HG02798 (cell line): ENCODE data around the gene G6PC1.
"Not testable (repeated sequence)": the region's sequence is repeated elsewhere in the genome, so short reads cannot be mapped to it uniquely, and the experiment has no call there.

Experiments
- ATAC-seq: cut with Tn5 transposase; IDR thresholded peaks from one replicate; pipeline ENCODE4 v1.9.1; 2021; ENCODE audit warnings: mild to moderate bottlenecking; ENCODE audit not compliant: unreplicated experiment, poor library complexity

Gene G6PC1

GRCh38 chr17:42898147-42898811 is 2.3 kb upstream of the G6PC1 start:
- ATAC-seq = no peak

GRCh38 chr17:42899981-42900380 is 618 bp upstream of the G6PC1 start:
- ATAC-seq = not testable (repeated sequence)

DNA sequence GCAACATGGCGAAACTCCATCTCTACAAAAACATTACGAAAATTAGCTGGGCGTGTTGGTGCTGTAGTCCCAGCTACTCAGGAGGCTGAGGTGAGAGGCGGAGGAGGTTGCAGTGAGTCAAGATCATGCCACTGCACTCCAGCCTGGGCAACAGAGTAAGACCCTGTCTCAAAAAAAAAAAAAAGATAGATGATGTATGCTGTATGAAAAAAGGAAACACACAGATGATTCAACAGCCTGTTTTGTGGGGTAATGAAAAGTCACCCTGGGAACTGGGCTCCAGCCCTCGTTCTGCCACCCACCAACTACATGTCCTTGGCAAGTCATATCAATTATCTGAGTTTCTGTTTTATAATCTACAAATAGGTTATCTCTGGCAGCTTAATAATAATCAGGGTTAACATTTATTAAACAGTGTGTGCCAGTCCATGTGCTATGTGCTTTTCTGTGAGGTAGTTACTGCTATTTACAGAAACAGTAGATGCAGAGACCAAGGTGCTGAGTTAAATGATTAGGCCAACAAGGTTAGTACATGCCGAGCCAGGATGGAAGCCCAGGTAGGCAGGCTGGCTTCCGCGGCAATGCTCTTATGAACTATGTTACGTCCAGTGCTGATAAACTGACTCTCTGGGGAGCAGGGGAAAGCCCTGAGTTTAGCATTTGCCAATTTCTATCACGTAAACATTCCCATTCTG is 1.1 kb downstream of the G6PC1 start:
- ATAC-seq = no peak

DNA sequence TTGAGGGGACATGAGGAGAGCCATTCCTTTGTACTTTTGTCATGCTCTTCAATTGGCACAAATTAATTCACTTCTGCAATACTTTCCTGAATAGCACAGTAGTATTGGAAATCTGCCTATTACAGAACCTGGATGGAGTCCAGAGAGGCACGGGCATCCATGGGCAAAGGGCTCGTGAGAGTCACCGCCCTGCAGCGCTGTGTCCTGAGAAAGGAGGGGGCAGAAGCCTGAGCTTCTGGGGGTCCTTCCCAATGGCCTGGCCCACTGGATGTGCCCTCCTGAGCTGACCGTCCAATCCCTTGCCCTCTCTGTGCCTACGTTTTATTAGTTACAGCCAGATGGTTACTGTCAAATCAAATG is 3.5 kb downstream of the G6PC1 start:
- ATAC-seq = no peak

- no peak for ATAC-seq
These were observed 6.3 kb downstream of the G6PC1 start for GRCh38 chr17:42906772-42907446.

DNA sequence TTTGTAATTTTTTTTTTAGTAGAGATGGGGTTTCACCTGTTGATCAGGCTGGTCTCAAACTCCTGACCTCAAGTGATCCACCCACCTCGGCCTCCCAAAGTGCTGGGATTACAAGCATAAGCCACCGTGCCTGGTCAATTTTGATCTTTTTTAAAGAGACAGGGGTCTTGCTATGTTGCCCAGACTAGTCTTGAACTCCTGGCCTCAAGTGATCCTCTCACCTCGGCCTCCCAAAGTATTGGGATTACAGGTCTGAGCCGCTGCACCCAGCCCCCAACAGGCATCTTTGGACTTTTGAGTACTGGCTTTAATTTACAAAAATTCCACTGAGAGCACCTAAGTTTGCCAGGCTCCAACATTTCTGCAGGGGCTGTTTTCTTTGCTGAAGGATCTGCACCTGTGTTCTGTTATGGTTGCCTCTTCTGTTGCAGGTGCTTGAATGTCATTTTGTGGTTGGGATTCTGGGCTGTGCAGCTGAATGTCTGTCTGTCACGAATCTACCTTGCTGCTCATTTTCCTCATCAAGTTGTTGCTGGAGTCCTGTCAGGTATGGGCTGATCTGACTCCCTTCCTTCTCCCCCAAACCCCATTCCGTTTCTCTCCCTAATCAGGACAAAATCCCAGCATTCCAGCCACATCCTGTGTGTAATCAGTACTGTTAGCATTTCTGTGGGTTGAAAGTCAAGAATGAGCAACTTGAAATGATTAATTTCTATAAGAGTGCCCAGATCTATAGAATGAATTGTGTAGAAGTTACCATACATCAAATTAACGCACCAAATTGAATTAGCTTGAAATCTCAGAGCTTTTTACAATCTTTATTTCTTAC is 8.5 kb downstream of the G6PC1 start:
- no peak for ATAC-seq

DNA sequence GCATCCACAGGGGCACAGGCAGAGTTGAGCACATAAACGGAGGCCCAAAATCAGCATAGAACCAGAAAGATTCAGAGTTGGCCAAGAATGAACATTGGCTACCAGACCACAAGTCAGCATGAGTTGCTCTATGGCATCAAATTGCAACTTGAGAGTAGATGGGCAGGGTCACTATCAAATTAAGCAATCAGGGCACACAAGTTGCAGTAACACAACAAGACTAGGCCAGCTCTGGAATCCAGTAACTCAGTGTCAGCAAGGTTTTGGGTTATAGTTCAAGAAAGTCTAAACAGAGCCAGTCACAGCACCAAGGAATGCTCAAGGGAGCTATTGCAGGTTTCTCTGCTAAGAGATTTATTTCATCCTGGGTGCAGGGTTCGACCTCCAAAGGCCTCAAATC is 12.9 kb downstream of the G6PC1 start:
- ATAC-seq = no peak

- ATAC-seq = no peak
These were observed 13.5 kb downstream of the G6PC1 start for GRCh38 chr17:42913981-42914617.

GRCh38 chr17:42915288-42915687 is 14.7 kb downstream of the G6PC1 start:
- ATAC-seq = not testable (repeated sequence)

DNA sequence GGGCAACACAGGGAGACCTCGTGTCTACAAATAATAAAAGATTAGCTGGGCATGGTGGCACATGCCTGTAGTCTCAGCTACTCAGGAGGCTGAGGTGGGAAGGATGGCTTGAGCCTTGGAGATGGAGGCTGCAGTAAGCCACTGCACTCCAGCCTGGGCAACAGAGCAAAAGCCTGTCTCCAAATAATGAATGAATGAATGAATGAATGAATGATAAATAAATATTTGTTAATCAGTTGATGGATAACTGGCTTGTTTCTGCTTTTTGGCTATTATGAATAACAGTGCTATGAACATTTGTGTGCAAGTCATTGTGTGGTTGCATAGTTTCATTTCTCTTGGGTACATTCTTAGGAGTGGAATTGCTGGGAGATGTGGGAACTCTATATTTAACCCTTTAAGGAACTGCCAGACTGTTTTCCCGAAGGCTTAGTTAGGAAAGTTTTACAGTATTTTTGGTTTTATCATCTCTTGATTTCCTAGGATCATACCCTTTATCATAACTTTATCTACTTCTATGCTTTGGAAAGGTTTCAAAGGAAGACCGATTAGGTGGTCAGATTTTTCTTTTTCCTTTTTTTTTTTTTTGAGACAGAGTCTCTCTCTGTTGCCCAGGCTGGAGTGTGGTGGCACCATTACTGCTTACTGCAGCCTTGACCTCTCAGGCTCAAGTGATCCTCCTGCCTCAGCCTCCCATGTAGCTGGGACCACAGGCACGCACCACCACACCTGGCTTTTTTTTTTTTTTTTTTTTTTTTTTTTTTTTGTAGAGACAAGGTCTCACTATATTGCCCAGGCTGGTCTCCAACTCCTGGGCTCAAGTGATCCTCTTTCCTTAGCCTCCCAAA is 16.0 kb downstream of the G6PC1 start:
- ATAC-seq = not testable (repeated sequence)

DNA sequence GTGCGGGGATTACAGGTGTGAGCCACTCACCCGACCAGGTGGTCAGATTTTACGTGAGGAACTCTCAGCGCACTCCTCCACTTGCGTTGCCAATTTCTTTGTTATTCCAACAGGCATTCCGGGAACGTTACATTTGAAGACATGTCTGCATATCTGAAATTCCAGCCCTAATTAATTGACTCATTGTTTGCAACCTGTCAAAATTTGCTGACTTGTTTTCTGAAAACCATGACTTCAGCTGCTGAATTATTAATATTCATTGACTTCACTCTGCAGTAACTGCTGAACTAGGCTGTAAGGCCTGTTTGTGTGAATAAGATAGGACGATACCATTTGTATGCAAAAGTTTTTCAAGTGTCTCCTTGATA is 16.6 kb downstream of the G6PC1 start:
- ATAC-seq = no peak

- ATAC-seq = no peak
These were observed 18.4 kb downstream of the G6PC1 start for GRCh38 chr17:42918902-42919521.

DNA sequence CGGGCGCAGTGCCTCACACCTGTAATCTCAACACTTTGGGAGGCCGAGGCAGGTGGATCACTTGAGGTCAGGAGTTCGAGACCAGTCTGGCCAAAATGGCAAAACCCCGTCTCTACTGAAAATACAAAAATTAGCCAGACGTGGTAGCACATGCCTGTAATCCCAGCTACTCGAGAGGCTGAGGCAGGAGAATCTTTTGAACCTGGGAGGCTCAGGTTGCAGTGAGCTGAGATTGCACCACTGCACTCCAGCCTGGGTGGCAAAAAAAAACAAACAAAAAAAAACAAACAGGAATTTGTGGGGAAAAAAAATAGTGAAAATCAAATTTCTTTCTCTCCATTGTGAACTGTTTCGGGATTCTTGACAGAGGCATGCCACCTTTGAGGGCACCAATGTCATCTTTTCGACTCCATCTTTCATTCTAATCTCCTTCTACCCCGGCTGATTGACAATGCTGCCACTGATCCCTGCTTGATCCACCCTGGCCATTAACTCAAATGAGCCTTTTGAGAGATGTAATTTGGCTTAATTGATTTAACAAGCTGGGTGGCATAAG is 19.0 kb downstream of the G6PC1 start:
- not testable (repeated sequence) for ATAC-seq

GRCh38 chr17:42920106-42920900 is 19.7 kb downstream of the G6PC1 start:
- no peak for ATAC-seq

DNA sequence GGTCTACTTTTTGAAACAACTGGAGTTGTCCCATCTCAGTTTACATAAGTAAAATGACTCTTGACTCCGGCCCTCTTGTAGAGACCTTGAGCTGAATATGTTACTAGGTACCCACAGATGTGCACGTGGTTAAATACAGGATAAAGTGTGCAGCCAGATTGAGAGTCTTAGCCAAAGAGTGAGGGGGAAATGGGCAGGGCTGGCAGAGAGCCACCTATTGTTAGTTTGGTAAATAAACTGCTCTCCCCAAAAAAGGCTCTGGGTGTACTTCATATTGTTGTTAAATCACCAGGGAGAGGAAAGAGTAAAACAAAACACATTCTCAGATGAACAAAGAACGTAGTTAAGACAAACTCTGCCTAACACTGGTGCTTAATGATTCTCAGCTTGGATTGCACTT is 20.3 kb downstream of the G6PC1 start:
- no peak for ATAC-seq

DNA sequence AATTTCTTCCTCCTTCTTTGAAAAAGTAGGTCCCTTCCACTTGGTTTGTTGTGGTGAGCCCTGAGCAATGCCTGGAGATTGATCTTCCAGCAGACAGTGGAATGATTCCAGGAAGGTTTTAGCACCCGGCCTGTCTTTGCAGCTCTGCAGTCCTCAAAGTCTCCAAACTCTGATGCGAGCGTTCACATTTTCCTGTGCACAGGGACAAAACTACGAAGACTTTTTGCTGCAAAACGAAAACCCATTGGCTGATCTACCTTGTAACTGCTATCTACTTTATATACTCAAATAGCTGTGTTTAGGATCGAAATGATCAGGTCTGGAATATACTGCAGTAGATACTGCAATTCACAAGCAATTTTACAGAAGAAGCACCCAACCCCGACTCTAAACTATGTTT is 21.7 kb downstream of the G6PC1 start:
- ATAC-seq = no peak

DNA sequence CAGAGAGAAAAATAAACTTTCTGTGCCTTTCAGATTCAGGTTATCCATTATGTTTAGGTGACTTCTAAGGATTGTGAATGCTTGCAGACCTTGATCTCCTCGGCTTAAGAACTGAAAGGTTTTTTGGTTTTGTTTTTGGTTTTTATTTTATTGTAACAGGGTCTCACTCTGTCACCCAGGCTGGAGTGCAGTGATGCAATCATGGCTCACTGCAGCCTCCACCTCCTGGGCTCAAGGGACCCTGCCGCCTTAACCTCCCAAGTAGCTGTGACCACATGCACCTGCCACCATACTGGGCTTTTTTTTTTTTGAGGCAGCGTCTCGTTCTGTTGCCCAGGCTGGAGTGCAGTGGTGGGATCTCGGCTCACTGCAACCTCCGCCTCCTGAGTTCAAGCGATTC is 22.9 kb downstream of the G6PC1 start:
- ATAC-seq = not testable (repeated sequence)

DNA sequence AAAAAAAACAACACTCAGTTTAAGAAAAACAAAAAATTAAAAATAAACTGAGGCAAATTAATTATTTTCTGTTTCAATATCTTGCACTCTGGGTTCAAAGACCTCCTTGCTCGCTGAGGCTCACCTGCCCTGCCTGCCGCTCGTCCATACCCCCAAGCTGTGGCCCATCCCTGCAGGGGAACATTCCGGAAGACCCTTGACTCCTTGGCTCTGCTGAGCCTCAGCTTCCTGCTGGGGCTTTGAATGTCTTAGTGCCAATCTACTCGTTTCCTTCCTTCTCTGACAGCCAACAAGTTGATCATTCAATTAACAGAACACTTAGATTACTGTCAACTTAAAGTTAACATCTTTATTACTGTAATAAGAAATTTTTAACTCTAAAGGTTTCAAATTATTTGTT is 24.3 kb downstream of the G6PC1 start:
- no peak for ATAC-seq
